Activated gamma-delta T cell treated with Interleukin-2 at 50 U/mL for 16 hours (primary cell): ENCODE results near the gene TTYH3.
"Not testable (repeated sequence)": the region's sequence is repeated elsewhere in the genome, so short reads cannot be mapped to it uniquely, and the experiment has no call there.

ENCODE experiments used
- DNase-seq: peaks from one replicate; pipeline ENCODE4 v3.0.0-alpha.2; 2020

Gene TTYH3

DNA sequence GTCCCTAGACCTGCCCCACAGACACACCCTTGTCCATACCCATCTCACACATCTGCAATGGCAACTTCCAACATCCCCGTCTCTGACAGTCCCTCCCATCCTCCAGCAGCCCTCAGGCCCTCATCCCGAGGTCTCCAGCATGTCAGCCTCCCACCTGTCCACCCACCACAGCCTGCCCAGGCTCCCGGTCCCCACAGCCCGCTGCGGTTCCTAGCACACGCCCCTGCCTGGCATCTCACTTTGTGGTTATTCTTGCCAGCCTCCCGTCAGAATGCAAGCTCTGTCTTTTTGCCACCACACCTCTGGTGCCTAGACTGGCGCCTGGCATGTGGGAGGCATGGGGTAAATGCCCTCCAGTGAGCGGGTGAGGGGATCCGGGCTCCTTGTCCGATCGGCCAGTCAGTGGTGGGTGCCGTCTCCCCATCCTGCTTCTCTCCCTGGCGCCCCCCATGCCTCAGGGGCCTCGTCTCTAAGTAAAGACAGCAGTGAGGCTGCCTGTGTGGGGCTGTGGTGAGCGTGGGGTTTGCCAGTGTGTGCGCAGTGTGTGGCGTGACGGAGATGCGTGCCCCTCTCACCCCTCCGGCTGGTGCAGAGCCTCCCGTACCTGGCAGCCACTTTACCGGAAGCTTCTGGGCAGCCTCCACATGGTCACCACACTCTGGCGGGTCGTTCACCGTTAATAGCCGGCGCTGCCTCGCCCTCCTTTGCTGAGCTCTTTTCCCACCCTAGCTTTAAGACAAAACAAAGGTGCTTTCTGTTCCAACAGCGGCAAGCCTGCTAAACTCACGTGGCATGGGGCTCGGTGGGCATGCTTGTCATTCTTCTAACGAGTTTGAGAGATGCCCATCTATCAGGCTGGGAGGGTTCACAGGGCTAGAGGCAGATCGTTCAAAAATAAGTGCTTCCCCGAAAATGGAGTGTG, 28.5 kb upstream of the TTYH3 start:
- DNase-seq = no peak

DNA sequence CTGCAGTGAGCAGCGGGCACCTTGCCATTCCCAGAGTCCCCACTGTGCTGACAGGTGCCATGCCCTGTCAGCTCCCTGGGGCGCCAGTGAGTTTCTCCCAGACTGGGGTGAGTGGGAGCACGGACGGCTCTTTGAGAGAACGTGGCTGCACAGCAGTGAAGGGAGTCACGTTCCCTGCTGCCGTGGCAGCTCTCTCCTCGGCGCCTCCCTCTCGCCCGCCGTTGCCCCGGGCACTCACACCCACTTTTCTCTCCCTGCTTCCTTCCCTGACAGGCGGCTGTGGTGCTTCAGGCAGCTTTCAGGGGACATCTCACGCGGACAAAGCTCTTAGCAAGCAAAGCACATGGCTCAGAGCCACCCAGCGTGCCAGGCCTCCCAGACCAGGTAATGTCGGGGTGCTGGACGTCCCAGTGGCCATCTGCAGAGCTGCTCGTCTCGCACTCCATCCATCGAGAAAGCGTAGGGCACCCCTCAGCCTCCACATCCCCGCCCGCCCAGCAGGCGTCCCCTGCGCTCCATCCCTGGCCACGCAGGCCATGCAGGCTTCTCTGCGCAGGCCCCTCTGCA, 27.1 kb upstream of the TTYH3 start:
- no peak for DNase-seq

DNA sequence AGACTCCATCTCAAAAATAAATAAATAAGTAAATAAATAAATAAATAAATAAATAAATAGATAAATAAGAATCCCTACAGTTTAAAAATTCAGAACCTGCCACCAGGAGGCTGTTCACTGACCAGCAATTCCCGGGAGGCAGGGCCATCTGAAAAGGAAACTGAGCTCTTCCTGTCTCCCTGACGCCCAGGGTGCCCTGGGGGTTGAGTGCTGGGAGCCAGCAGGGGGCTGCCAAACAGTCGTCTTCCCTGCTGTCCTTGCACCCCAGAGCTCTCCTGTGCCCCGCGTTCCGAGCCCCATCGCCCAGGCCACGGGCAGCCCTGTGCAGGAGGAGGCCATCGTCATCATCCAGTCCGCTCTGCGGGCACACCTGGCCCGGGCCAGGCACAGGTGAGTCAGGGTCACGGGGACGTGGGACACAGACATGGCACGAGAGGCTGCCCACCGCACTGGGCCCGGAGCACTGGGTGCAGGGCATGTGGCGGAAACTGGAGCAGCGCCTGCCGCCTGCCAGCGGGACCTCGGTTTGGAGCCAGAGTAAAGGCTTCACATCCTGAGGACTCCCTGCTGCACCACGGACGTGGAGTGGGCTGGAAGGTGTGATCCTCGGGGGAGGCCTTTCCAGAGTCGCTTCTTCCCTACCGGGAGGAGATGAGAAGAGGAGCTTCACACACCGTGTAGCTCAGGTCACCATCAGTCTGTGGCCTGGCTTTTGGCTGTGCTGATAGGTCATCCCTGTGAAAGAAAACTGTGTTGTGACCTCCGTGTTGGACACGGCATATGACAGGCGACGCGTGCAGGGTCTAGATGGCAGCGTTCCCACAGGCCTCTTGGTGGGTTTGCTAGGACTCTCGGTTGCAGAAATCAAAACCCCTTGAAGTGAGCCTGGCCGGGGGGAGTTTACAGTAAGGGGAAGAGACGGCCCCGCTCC, 25.9 kb upstream of the TTYH3 start:
- DNase-seq = no peak

DNA sequence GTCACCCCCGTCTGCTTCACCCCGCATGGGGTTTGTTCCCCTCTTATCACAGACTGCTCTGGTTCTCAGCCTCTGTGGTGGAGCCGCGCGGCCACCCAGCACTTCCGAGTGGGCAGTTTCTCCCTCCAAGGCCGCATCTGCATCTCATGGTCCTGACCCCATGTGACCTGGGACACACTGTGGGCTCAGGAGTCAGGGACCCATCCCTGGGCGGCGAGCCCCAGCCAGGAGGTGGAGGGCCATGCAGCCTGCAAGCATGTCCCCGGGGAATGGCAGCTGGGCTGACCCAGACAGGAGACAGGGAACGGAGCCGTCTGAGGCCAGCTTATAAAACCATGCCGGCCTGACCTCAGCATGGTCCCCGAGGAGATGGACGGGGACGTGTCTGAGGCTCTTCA, 25.2 kb upstream of the TTYH3 start:
- no peak for DNase-seq

DNA sequence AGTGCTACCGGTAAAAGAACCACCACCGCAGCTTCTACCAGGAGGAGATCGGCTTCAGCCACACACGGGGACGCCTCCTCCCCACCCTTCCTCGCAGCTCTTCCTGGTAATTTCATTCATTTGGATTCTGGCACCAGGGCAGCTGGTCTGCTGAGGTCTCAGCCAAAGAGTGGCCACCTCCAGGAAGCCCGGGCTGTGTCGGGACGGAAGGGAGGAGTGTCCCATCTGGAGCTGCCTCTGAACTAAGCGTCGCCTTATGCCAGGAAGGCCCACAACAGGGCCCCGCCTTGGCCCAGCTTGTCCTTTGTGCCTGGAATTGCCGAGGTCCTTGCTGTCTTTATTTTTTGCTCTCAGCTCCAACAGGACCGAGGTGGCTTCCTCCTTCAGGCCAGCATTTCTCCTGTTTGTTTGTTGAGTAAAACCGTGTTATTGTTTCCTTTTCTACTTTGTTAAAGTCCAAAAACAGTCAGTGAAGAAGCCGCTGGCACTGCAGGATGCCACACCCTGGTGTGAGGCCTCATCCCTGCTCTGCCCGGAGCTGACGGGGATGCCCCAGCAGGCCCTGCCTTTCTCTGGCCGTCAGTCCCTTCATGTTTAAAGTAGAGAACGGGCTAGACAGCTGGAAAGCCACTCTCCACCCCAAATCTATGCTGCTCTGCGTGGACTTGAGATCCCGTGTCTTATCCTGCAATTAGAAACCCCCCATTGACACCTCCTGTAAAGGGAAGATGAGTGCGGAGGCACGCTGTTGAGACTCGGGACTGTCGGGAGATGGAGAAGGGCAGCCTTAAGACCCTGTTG, 24.5 kb upstream of the TTYH3 start:
- no peak for DNase-seq

DNA sequence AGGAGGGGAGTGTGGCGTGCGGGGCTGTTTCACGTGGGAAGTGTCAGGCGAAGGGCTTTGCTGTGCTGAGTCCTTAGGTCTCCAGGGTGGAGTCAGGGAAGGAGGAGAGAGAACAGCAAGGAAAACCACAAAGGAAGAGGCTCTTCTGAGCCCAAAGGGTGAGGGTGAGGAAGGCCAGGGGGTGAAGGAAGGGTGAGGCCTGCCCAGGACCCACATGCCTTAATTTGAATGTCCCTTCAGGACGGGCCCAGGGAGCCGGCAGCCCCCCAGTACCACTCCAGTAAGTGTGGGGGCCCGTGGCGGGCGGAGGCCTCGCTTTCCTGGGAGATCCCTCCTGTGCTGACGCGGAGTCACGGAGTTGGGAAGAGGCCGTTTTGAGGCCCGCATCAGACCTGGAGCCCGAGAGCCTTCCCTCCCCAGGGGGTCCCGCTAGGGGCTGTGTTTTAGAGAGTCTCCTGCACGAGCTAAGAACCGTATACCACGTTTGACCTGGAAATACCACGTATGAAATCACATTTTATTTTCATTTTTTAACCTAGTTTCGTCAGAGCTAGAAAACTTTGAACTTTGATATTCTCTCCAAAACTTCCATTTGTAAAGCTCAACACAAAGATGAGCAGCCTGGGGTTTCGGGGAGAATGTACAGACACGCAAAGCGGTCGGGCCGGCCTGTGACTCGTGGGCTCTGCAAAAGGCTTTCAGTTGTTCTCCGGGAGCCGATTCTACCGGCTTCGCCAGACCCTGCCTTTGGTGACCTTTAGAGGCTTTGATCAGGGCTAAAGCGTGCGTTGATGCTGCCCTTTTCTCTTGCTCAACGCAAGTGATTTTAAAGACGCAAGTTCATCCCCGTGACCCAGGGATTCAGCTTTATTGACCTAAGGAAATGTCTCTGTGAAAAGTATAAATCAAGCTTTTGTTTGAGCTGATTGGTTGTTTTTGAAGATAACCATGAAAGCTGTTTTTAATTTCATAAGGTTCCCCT, 23.6 kb upstream of the TTYH3 start:
- DNase-seq = no peak

DNA sequence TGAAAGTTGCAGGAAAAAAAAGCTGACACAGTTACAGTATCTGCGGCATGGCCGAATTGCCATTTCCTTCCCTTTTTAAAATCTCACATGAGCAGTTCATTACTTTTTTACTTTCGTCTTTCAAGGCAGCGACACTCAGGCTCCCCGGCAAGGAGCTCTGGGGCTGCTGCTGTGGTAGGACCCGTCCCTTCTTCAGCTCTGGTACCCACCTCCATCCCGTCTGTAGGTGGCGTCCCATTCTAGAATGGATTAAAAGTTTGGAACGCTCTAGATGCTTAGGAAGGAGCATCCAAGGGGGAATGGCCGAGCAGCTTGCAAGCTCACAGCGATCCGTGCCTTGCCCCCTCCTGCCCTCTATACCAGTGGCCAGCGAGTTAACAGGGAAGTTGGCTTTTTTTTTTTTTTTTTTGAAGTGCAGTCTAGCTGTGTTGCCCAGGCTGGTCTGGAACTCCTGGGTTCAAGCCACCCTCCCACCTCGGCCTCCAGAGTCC, 22.8 kb upstream of the TTYH3 start:
- DNase-seq = no peak

DNA sequence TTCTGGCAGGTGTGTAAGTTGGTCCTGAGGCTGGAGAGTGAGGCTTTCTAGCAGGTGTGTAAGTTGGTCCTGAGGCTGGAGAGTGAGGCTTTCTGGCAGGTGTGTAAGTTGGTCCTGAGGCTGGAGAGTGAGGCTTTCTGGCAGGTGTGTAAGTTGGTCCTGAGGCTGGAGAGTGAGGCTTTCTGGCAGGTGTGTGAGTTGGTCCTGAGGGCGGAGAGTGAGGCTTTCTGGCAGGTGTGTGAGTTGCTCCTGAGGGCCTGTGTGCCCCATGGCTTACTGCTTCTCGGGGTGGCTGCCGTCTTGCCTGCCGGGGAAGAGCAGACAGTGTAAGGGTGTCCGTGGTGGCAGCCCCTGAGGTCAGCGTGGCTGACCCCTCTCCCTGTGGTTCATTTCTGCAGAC, 22.1 kb upstream of the TTYH3 start:
- not testable (repeated sequence) for DNase-seq

DNA sequence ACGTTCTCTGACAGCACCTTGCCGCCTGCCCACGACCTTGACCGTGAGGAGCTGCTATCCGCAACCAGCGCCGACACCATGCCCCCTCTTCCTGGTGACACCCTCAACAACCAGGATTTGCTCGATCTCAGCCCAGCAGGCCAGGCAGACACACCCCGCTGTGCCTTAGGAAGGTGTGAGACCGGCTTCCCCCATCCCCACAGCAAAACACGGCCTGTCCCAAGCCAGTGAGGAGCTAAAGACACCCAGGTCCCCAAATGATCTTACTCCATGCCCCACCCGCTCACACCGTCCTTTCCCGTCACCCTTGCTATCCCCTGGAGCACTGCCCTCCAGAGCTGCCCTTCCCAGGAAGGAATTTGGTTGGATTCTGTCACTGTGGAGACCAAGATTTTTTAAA, 21.3 kb upstream of the TTYH3 start:
- no peak for DNase-seq

DNA sequence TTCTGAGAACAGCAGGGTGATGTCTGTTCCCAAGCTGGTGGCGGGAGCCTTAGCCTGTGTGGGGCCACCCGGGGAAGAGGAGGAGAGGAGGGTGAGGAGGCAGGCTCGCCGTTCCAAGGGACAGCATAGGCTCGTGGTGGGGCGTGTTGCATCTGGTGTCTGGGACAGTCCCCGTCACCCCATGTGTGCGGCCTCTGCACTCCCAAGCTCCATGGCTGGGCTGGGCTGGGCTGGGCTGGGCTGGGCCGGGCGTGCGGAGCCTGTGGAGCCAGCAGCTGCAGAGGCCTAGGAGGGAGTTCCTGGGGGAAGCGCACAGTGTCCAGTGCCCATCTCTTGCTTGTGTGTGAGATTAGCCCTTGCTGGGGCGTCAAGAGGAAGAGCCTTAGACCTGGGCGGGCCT, 20.9 kb upstream of the TTYH3 start:
- DNase-seq = no peak

DNA sequence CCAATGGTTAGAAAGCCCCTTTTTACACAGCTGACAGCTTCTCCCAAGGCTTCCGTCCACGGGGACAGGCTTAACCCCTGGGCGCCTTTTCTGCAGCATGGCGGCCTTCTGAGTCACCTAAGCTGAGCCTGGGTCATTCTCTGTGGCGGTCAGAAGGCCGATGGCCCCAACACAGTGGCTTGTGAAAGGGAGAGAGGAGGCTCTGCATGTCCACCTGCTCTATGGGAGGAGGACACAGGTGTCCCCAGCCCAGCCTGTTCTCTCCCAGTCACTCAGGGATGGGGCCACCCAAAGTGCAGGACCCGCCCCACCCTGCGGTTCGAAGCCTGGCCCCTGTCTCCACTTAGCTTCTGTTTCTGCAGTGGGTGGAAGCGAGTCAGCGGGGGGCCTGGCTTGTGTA, 20.4 kb upstream of the TTYH3 start:
- DNase-seq = no peak

DNA sequence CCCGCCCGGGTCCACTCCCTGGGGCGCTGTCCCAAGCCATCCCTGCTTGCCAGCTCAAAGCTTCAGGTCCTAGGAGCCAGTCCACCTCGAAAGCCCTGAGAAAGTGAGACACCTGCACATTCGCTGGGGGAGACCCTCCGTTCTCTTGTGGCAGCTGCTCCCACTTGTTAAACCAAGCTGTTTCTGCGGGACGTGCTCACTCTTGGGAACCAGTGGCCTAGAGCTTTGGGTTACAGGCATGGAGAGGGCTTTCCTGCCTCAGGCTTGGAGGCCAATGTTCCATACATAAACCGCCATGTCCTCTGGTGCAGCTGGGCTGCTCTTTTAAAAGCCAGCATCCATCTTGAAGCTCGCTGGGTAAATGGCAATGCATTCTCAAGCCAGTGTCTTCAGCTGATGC, 19.9 kb upstream of the TTYH3 start:
- DNase-seq = no peak

DNA sequence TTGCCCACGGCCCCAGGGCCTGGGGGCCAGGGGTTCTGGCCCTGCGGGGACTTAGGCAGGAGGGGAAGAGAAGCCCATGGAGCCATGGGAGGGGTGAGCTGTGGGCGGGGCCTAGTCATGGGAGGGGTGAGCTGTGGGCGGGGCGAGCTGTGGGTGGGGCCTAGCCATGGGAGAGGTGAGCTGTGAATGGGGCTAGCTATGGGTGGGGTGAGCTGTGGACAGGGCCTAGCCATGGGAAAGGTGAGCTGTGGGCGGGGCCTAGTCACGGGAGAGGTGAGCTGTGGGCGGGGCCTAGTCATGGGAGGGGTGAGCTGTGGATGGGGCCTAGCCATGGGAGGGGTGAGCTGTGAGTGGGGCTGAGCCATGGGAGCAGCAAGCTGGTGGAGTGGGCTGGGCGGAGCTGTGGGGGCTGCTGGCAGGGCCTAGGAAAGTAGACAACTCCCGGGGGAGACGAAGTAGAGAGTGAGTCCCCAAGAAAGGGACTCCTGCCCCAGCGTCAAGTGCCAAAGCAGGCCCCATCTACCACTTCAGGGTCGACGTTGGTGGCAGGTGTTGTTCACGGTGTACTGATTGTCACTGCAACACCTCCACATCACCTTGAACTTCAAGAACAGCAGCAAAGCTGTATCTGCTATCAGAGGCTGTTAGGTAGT, 19.2 kb upstream of the TTYH3 start:
- DNase-seq = no peak

DNA sequence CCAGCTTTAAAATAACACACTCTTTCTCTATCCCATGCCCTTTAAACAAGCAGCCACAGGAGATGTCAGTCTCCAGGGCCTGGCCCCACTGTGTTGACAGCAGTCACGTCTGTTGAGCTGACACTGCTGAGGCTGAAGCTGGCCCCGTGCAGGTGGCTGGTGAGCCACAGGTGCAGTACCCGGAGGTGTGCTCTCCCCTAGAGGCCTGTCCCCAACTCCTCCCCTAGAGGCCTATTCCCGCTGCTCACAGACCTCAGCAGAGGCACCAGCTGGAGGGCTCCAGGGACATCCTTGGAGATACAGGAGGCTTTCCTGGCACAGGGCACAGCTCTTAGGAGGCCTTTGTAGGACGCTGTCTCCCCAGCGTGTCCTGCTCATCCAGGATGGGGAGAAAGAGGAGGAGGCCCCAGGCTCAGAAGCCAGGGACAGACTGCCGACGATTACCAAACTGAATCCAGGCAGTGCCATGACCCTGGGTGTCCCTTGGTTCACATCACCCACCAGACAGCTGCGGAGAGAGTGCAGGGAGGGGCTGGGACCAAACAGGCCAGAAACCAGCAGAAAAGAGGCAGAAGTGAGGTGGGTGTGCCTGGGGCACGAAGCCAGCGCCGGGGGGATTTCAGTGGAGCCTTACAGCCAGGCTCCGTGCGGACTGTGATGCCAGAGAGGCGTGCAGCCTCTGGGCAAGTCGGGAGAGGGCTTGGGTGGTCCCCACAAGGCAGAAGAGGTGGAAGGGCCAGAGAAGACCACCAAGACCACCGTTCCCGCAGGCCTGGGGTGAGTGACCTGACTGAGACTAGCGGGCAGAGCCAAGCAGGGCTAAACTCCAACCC, 18.5 kb upstream of the TTYH3 start:
- no peak for DNase-seq

DNA sequence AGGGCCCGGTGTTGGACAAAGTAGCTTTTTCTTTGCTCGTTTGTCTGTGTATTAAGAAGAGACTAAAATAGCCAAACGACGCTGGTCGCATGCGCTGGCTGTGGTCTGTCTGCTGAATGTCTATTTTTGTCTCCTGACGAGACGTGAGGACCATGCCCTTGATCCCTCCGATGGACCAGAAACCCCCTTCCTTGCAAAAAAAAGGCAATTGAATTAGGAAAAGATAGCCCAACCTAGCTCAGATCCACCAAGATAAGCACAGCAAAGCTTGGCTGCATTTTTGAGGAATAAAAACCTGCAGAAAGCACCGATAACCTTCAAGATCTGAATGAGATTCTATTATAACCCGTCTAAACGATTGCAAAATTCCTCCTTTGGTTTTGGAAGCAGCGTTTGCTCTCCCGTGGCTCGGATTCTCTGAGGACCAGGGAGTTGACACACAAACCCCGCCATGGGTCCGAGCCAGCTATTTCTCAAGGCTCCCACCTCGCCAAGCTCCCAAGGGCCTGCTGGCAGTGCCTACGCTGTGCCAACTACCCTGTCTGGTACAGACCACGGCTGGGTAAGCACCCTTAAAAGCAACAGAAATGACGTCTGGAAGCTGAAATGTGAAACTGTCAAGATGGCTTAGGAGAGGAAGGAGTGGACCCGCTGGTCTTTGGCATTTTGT, 17.7 kb upstream of the TTYH3 start:
- no peak for DNase-seq

DNA sequence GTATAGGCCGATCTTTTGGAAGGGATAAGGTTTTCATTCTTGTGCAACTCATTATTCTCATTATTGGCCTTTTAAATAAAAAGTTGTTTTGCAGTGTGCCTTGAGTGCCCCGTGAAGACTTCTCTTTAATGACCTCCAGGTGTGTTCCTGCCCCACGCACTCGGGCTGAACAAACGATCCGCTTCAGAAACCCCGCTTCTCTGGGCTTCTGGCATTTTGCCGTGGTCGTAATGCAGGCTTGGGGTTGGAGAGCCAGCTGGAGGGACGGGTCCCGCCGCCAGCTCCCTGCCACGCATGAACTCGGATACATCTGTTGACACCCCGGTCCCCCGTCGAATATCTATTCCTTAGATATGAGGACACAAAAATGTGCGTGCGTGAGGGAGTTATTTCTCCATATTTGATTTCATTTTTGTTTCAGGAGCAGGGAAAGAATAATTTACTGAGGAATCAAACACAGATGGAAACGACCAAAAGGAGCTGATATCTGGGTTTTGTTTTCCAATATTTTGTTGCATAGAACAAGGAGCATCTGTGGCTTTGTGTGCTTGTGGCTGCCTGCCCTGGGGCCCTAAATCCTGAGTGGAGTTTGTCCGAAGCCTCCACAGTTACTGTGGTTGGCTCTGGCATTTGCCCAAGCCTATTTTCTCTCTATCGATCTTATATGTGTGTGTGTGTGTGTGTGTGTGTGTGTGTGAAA, 17.0 kb upstream of the TTYH3 start:
- DNase-seq = no peak

DNA sequence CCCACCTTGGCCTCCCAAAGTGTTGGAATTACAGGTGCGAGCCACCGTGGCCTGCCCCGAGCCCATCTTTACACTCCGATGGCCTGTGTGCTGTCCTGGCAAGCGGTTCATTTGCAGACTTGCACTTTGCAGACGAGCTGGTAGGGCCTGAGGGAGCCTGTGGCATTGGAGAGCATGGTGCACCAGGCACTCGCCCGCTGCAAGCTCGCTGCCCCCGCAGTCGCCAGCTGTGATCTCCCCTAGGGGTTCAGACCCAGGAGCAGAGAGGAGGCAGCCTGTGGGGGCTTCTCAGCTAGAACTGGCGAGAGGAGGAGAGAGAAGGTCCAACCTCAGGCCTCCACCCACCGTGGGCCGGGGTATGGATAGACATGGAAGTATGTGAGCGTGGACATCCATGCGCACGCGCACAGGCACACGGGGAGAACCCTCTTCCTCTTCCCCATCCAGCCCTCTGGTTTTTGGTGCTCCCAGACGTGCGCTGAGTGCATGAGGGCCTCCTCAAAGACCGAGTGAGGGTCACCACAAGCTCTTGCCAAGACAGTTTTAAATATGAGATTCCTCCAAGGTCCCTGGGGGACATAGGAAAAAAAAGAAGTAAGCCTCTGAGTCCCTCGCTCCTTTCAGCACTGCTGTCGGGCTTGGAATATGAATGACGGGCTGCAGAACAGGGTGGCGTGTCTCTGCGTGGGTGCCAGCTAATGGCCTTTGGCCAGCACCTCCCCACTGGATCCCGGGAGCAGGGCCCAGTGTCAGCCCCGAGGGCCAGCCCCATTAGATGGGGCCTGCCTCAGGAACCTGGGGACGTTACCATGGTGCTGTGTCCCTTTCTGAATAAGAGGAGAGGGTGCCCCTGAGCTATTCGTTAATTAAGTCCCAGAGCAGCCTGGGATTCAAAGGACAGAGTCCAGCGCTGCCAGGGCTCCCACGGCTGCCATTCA, 15.1 kb upstream of the TTYH3 start:
- DNase-seq = no peak
